ENCODE measurements around the gene ZNF678.

DNA sequence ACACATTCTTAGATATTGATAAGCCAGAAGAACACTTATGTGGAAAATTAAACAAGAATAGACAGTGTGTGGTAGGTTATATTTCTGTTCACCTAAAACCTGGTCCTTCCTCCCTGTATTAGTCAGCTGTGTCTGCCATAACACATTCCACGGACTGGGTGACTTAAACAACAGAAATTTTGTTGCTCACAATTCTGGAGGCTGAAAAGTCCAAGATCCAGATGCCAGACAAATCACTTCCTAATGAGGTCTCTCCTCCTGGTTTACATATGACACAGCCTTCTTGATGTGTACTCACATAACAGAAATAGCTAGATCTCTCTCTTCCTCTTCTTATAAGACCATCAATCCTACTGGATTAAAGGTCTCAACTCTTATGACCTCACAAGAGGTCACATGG, 146.1 kb downstream of the ZNF678 start:
- TF ChIP-seq, protein P1, sequence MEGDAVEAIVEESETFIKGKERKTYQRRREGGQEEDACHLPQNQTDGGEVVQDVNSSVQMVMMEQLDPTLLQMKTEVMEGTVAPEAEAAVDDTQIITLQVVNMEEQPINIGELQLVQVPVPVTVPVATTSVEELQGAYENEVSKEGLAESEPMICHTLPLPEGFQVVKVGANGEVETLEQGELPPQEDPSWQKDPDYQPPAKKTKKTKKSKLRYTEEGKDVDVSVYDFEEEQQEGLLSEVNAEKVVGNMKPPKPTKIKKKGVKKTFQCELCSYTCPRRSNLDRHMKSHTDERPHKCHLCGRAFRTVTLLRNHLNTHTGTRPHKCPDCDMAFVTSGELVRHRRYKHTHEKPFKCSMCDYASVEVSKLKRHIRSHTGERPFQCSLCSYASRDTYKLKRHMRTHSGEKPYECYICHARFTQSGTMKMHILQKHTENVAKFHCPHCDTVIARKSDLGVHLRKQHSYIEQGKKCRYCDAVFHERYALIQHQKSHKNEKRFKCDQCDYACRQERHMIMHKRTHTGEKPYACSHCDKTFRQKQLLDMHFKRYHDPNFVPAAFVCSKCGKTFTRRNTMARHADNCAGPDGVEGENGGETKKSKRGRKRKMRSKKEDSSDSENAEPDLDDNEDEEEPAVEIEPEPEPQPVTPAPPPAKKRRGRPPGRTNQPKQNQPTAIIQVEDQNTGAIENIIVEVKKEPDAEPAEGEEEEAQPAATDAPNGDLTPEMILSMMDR (IDR thresholded peaks at IDR 0.05), result no peak
- TF ChIP-seq POLR2AphosphoS5 (IDR thresholded peaks at IDR 0.05), result no peak
- TF ChIP-seq POLR2A (IDR thresholded peaks at IDR 0.05), result no peak
